ENCODE results near the gene ST3GAL3. TPM values are rescaled to one million over a fixed set of nuclear protein-coding genes. Genes with fewer than 3 reads are reported as not detected.

The ST3GAL3 gene
- total and polyA plus RNA-seq, 2 donors (not counting 3 experiments of a cell fraction or from before 2014, with no cell fraction given): 14.3 to 35.8 TPM

GRCh38 chr1:43933386-43934100 is 226.2 kb downstream of the ST3GAL3 start, which contains the start of gene ARTN:
TSS of gene ARTN (plus strand) at chr1:43933801. CDS start at chr1:43935657, 1,856 bp downstream.
- no TSS peak for BruUV-seq (replicated peaks)
- peak within 1 kb of the TSS; percentile 32 for H2AFZ ChIP-seq (ENCODE audit: low read depth, low read length)
- H3K79me2 ChIP-seq (ENCODE audit: control insufficient read depth, insufficient read depth, low read length): no peaks in the 10 kb centered on the region
- peaks cover 5% of the 10 kb centered on the region for H3K4me1 ChIP-seq (ENCODE audit: control insufficient read depth, extremely low read depth, insufficient read depth, low read length)
- H3K27me3 ChIP-seq (ENCODE audit: control insufficient read depth in 2 of 2, insufficient read depth in 2 of 2, low read length in 2 of 2): peaks cover 2 to 9% of the 10 kb centered on the region in 2 experiments
- no peak within 1 kb of the TSS for H3K9ac ChIP-seq (replicated peaks; ENCODE audit: extremely low read depth, insufficient read depth, low read length)
- no peaks in the 10 kb centered on the region for H3K9me1 ChIP-seq (replicated peaks; ENCODE audit: control insufficient read depth, extremely low read depth, insufficient read depth, low read length)
- dilution Hi-C loops (cut with MboI; ENCODE audit: extremely low pct_ligation_motif_present, low sequenced_read_pairs): loop anchor here (25.0 kb wide), 1 partner anchor 171 kb away; no protein-coding TSS in a partner anchor
- POLR2A ChIA-PET: interaction anchor here (1.4 kb wide), 1 partner anchor 170 kb away, joined by 4 read pairs; no protein-coding TSS in a partner anchor
- no peaks in the 10 kb centered on the region for H3K9me3 ChIP-seq (replicated peaks; ENCODE audit: control insufficient read depth, insufficient read depth, low read length)
- H3K4me3 ChIP-seq (replicated peaks in 1 of 3; ENCODE audit: insufficient read depth in 1 of 3, low read depth in 1 of 3, low read length in 3 of 3): peak within 1 kb of the TSS in 2 of 3 experiments; percentile 5 to 18
- H3K36me3 ChIP-seq (ENCODE audit: control insufficient read depth in 2 of 2, extremely low read depth in 1 of 2, insufficient read depth in 2 of 2, low read length in 2 of 2): no peaks in the 10 kb centered on the region
- intact Hi-C loops (cut with micrococcal nuclease): loop anchor here (1.0 to 5.0 kb wide), 5 partner anchors 81 to 404 kb away; partner anchors contain the start of genes KDM4A and ST3GAL3
- CTCF ChIA-PET: interaction anchor here (0.8 to 18.1 kb wide), 39 partner anchors 8 to 703 kb away, joined by 3 to 965 read pairs (median 6); partner anchors contain the start of genes ATP6V0B, IPO13 and ST3GAL3
- no peaks in the 10 kb centered on the region for H4K20me1 ChIP-seq (replicated peaks; ENCODE audit: control insufficient read depth, extremely low read depth, insufficient read depth, low read length)
- no peak for FAIRE-seq
- no peak within 1 kb of the TSS for H3K27ac ChIP-seq (ENCODE audit: insufficient read depth, low read depth, low read length)
- H3K4me2 ChIP-seq (ENCODE audit: insufficient read depth, low read length): peak within 1 kb of the TSS; percentile 42
- TF ChIP-seq EZH2 (IDR thresholded peaks at IDR 0.05; ENCODE audit: borderline replicate concordance, low read depth, low read length, severe bottlenecking): peak; percentile 46
- no peak for TF ChIP-seq MYC (IDR thresholded peaks at IDR 0.05; ENCODE audit: low read depth, low read length)
- DNase-seq (ENCODE audit: low read depth, low spot score): no peak

- H3K27ac ChIP-seq (ENCODE audit: insufficient read depth, low read depth, low read length): no peak overlapping the region
- DNase-seq (ENCODE audit: low read depth, low spot score) (peak; percentile 42), FAIRE-seq (peak; percentile 67)
- no peak for TF ChIP-seq GATA2 (IDR thresholded peaks at IDR 0.05; ENCODE audit: insufficient read depth, insufficient read length, low read depth, low read length)
- no peak for TF ChIP-seq EZH2 (IDR thresholded peaks at IDR 0.05; ENCODE audit: borderline replicate concordance, low read depth, low read length, severe bottlenecking)
- TF ChIP-seq CTCF (IDR thresholded peaks at IDR 0.05; ENCODE audit: extremely low read depth in 1 of 2, insufficient read depth in 1 of 2, low read depth in 1 of 2, low read length in 2 of 2): peak; percentile 63 to 91
- ChIA-PET CTCF (interaction anchor here (0.7 to 18.1 kb wide), 75 partner anchors 8 to 1021 kb away, joined by 3 to 965 read pairs (median 5); partner anchors contain the start of genes ATP6V0B, DMAP1, IPO13 and KDM4A), POLR2A (interaction anchor here (0.8 kb wide), 1 partner anchor 13 kb away, joined by 4 read pairs; the partner anchor contains the start of gene IPO13)
- H3K79me2 ChIP-seq (ENCODE audit: control insufficient read depth, insufficient read depth, low read length): no peaks in the 10 kb centered on the region
- H3K4me3 ChIP-seq (replicated peaks in 1 of 3; ENCODE audit: insufficient read depth in 1 of 3, low read depth in 1 of 3, low read length in 3 of 3): no peak overlapping the region
- peaks cover 5% of the 10 kb centered on the region for H3K4me1 ChIP-seq (ENCODE audit: control insufficient read depth, extremely low read depth, insufficient read depth, low read length)
- no TSS peak for BruUV-seq (replicated peaks)
- H2AFZ ChIP-seq (ENCODE audit: low read depth, low read length): no peak overlapping the region
- intact Hi-C loops (cut with micrococcal nuclease): loop anchor here (1.0 to 5.0 kb wide), 5 partner anchors 82 to 405 kb away; partner anchors contain the start of genes KDM4A and ST3GAL3
- H3K9me1 ChIP-seq (replicated peaks; ENCODE audit: control insufficient read depth, extremely low read depth, insufficient read depth, low read length): no peaks in the 10 kb centered on the region
- no peaks in the 10 kb centered on the region for H4K20me1 ChIP-seq (replicated peaks; ENCODE audit: control insufficient read depth, extremely low read depth, insufficient read depth, low read length)
- H3K36me3 ChIP-seq (ENCODE audit: control insufficient read depth in 2 of 2, extremely low read depth in 1 of 2, insufficient read depth in 2 of 2, low read length in 2 of 2): no peaks in the 10 kb centered on the region
- H3K27me3 ChIP-seq (ENCODE audit: control insufficient read depth in 2 of 2, insufficient read depth in 2 of 2, low read length in 2 of 2): peaks cover 3 to 9% of the 10 kb centered on the region in 2 experiments
- dilution Hi-C loops (cut with MboI; ENCODE audit: extremely low pct_ligation_motif_present, low sequenced_read_pairs): loop anchor here (25.0 kb wide), 1 partner anchor 172 kb away; no protein-coding TSS in a partner anchor
- H3K9ac ChIP-seq (replicated peaks; ENCODE audit: extremely low read depth, insufficient read depth, low read length): no peak overlapping the region
- no peaks in the 10 kb centered on the region for H3K9me3 ChIP-seq (replicated peaks; ENCODE audit: control insufficient read depth, insufficient read depth, low read length)
- H3K4me2 ChIP-seq (ENCODE audit: insufficient read depth, low read length): no peak overlapping the region
Measured at GRCh38 chr1:43934101-43934985, 227.0 kb downstream of the ST3GAL3 start.
